ENCODE measurements around the gene AQP7.

DNA sequence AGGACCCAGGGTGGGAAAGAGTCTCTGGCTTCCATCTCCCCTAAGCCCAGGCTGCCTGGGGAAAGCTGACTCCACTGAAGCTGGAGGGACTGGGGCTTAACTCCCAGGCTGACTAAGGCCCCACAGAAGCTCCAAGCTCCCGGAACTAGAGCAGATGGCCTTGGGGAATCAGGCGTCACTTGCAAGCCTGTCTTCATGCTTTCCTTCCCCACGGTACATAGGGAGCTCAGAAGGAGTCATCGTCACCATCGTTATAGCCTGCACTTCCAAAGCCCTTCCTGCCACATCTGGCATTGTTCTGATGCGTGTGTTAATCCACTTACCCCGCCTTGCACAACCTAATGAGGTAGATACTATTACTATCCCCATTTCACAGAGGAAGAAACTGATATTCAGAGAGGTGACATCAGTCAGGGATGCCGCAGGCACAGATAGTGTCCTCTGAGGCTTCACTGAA, 33.5 kb upstream of the AQP7 start:
- TF ChIP-seq, protein P1, sequence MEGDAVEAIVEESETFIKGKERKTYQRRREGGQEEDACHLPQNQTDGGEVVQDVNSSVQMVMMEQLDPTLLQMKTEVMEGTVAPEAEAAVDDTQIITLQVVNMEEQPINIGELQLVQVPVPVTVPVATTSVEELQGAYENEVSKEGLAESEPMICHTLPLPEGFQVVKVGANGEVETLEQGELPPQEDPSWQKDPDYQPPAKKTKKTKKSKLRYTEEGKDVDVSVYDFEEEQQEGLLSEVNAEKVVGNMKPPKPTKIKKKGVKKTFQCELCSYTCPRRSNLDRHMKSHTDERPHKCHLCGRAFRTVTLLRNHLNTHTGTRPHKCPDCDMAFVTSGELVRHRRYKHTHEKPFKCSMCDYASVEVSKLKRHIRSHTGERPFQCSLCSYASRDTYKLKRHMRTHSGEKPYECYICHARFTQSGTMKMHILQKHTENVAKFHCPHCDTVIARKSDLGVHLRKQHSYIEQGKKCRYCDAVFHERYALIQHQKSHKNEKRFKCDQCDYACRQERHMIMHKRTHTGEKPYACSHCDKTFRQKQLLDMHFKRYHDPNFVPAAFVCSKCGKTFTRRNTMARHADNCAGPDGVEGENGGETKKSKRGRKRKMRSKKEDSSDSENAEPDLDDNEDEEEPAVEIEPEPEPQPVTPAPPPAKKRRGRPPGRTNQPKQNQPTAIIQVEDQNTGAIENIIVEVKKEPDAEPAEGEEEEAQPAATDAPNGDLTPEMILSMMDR (conservative IDR thresholded peaks at IDR 0.05; ENCODE audit: low read length), result no peak
- TF ChIP-seq EZH2phosphoT487 (IDR thresholded peaks at IDR 0.05; ENCODE audit: borderline replicate concordance, low read depth, low read length), result no peak
